SU-DHL-6 (cell line): Measurements from ENCODE around the gene INPP5A.

Experiments
- H2AFZ ChIP-seq: fragments of 200-600 bp; sonication (generic); 2 replicates; pipeline ENCODE4 v1.6.1; 2014; ENCODE audit warnings: low read depth, mild to moderate bottlenecking, moderate library complexity, mixed read lengths, antibody characterized with exemption, low read length; ENCODE audit not compliant: severe bottlenecking
- H3F3A ChIP-seq: fragments of 200-600 bp; shearing (Covaris generic); 2 replicates; pipeline ENCODE4 v1.6.0; 2016; ENCODE audit warnings: antibody characterized with exemption, mild to moderate bottlenecking; ENCODE audit not compliant: insufficient read depth
- H3K27ac ChIP-seq: fragments of 200-600 bp; sonication (generic); 2 replicates; pipeline ENCODE4 v1.5.1; 2016; ENCODE audit warnings: low read depth, mild to moderate bottlenecking, low read length, moderate library complexity, mixed read lengths
- H3K27me3 ChIP-seq: fragments of 200-600 bp; sonication (generic), shearing (Covaris generic); 2 replicates; pipeline ENCODE4 v1.6.0; 2014; ENCODE audit warnings: mild to moderate bottlenecking, low read length
- H3K36me3 ChIP-seq: fragments of 200-600 bp; sonication (generic); 2 replicates; pipeline ENCODE4 v1.6.1; 2014; ENCODE audit warnings: mild to moderate bottlenecking, low read length, mixed read lengths
- H3K4me2 ChIP-seq: fragments of 300-600, 200-600 bp; shearing (Covaris generic), sonication (generic); 2 replicates; pipeline ENCODE4 v1.6.0; 2014; ENCODE audit warnings: low read length, low read depth, mild to moderate bottlenecking; ENCODE audit not compliant: poor library complexity, severe bottlenecking
- H3K4me3 ChIP-seq: fragments of 200-600 bp; sonication (generic); 2 replicates; pipeline ENCODE4 v1.5.1; 2014; ENCODE audit warnings: antibody characterized with exemption, low read length, mild to moderate bottlenecking, mixed read lengths; ENCODE audit not compliant: insufficient read depth, poor library complexity, severe bottlenecking
- H3K79me2 ChIP-seq: fragments of 200-600 bp; sonication (generic); 2 replicates; pipeline ENCODE4 v1.6.1; 2014; ENCODE audit warnings: mild to moderate bottlenecking, low read length, moderate library complexity; ENCODE audit not compliant: insufficient read depth
- H3K9ac ChIP-seq: fragments of 200-600 bp; sonication (generic); 2 replicates; pipeline ENCODE4 v1.7.0; 2014; ENCODE audit warnings: mild to moderate bottlenecking, low read length
- H3K9me2 ChIP-seq: fragments of 200-600 bp; sonication (generic); replicated peaks from 2 replicates; pipeline ENCODE4 v1.6.1; 2014; ENCODE audit warnings: low read length; ENCODE audit not compliant: insufficient read depth
- H3K9me3 ChIP-seq: fragments of 200-600 bp; sonication (generic); 2 replicates; pipeline ENCODE4 v1.6.1; 2014; ENCODE audit warnings: low read length, mixed read lengths; ENCODE audit not compliant: insufficient read depth
- H4K20me1 ChIP-seq: fragments of 200-600 bp; sonication (generic); 2 replicates; pipeline ENCODE4 v1.6.1; 2014; ENCODE audit warnings: low read depth, mild to moderate bottlenecking, antibody characterized with exemption, low read length, moderate library complexity, mixed read lengths
- CTCF ChIP-seq: fragments of 200-600 bp; sonication (generic); IDR thresholded peaks from one replicate; pipeline ENCODE4 v1.5.1; 2017; ENCODE audit warnings: antibody characterized with exemption, mild to moderate bottlenecking, low read length, moderate library complexity; ENCODE audit not compliant: insufficient read depth, poor library complexity, severe bottlenecking
- EZH2phosphoT487 ChIP-seq: fragments of 200-600 bp; sonication (generic), shearing (Covaris generic); conservative IDR thresholded peaks from 2 replicates; pipeline ENCODE4 v1.6.1; 2018; ENCODE audit warnings: mild to moderate bottlenecking, antibody characterized with exemption, low read length, moderate library complexity, mixed read lengths

INPP5A gene

DNA sequence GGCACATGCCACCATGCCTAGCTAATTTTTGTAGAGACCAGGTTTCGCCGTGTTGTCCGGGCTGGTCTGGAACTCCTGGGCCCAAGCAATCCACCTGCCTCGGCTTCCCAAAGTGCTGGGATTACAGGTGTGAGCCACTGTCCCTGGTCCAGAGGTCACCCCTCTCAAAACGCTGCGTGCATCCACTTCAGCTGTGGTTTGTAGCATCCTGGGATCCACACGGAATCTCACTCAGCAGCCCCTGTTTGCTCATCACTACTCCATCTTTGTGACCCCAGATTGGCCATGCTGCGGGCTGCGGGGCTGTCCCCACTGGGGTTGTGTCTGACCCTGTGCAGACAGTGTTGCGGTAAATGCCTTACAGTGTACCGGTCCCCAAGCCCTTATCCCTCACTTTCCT lies 3.5 kb downstream of the INPP5A start:
- Histone ChIP-seq H3K9me2 (no peaks in the 10 kb centered on the region), H3K36me3 (no peaks in the 10 kb centered on the region), H3K27me3 (no peaks in the 10 kb centered on the region), H4K20me1 (no peaks in the 10 kb centered on the region), H3K4me3 (no peak overlapping the region), H3K27ac (no peak overlapping the region), H3K79me2 (no peaks in the 10 kb centered on the region), H3K9ac (no peak overlapping the region), H3K9me3 (no peaks in the 10 kb centered on the region), H3F3A (no peaks in the 10 kb centered on the region), H3K4me2 (no peak overlapping the region), H2AFZ (no peak overlapping the region)
- TF ChIP-seq EZH2phosphoT487 (no peak), CTCF (no peak)

DNA sequence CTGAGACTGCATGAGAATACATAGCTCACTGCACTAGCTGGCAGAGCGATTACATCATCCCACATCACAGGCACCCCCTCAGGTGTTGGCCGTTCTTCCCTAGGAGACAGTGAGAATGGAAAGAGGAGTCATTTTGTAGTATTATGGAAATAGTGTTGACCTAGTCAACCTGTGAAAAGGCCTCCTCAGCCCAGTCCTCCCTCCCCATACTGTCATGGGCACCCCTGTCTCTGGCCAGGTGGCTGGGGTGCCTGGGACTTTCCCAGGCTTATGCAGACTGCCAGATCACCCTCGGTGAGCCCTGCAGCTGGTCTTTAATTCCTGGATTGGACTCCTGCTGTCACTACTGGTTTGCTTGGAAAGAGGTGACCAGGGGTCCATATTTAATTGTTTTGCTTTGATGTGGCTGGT lies 4.0 kb downstream of the INPP5A start:
- Histone ChIP-seq H3K9ac (no peak overlapping the region), H3K79me2 (no peaks in the 10 kb centered on the region), H3F3A (no peaks in the 10 kb centered on the region), H4K20me1 (no peaks in the 10 kb centered on the region), H3K36me3 (no peaks in the 10 kb centered on the region), H3K4me2 (no peak overlapping the region), H2AFZ (no peak overlapping the region), H3K4me3 (no peak overlapping the region), H3K27ac (no peak overlapping the region), H3K27me3 (no peaks in the 10 kb centered on the region), H3K9me2 (no peaks in the 10 kb centered on the region), H3K9me3 (no peaks in the 10 kb centered on the region)
- TF ChIP-seq CTCF (no peak), EZH2phosphoT487 (no peak)

GRCh38 chr10:132542086-132542775 lies 4.6 kb downstream of the INPP5A start:
- Histone ChIP-seq H3K79me2 (no peaks in the 10 kb centered on the region), H3K4me2 (no peak overlapping the region), H4K20me1 (no peaks in the 10 kb centered on the region), H3K27ac (no peak overlapping the region), H3F3A (no peaks in the 10 kb centered on the region), H3K9ac (no peak overlapping the region), H3K36me3 (no peaks in the 10 kb centered on the region), H3K4me3 (no peak overlapping the region), H3K9me3 (no peaks in the 10 kb centered on the region), H3K9me2 (no peaks in the 10 kb centered on the region), H2AFZ (no peak overlapping the region), H3K27me3 (no peaks in the 10 kb centered on the region)
- TF ChIP-seq CTCF: no peak
- TF ChIP-seq EZH2phosphoT487: no peak

- TF ChIP-seq CTCF: no peak
- no peak for TF ChIP-seq EZH2phosphoT487
- Histone ChIP-seq H2AFZ (no peak overlapping the region), H3K9me2 (no peaks in the 10 kb centered on the region), H3K36me3 (no peaks in the 10 kb centered on the region), H4K20me1 (no peaks in the 10 kb centered on the region), H3K27me3 (no peaks in the 10 kb centered on the region), H3K9me3 (no peaks in the 10 kb centered on the region), H3K4me3 (no peak overlapping the region), H3K27ac (no peak overlapping the region), H3K79me2 (no peaks in the 10 kb centered on the region), H3K4me2 (no peak overlapping the region), H3F3A (no peaks in the 10 kb centered on the region), H3K9ac (no peak overlapping the region)
Measured at GRCh38 chr10:132542819-132543218, 5.2 kb downstream of the INPP5A start.
